T-helper 9 cell (primary cell): Measurements from ENCODE around the gene ATP8B3.

Source experiments
- DNase-seq: peaks from one replicate; pipeline ENCODE4 v3.0.0-alpha.2; 2020

Gene ATP8B3

GRCh38 chr19:1851654-1852580, 39.8 kb upstream of the ATP8B3 start:
- peak; percentile 46 for DNase-seq

GRCh38 chr19:1850809-1851653, 39.0 kb upstream of the ATP8B3 start:
- DNase-seq: no peak

- no peak for DNase-seq
Measured at GRCh38 chr19:1849886-1850398, 37.9 kb upstream of the ATP8B3 start.

- no peak for DNase-seq
Measured at GRCh38 chr19:1849132-1849474, 37.0 kb upstream of the ATP8B3 start.

- peak; percentile 100 for DNase-seq
Measured at GRCh38 chr19:1848399-1849131, 36.5 kb upstream of the ATP8B3 start, which contains the start of gene REXO1. REXO1 (minus strand) TSS chr19:1848483; CDS start chr19:1848358, 125 bp downstream.

GRCh38 chr19:1847684-1848398, 35.8 kb upstream of the ATP8B3 start:
- no peak for DNase-seq

GRCh38 chr19:1847348-1847683, 35.2 kb upstream of the ATP8B3 start:
- DNase-seq: no peak

GRCh38 chr19:1846517-1847204, 34.6 kb upstream of the ATP8B3 start:
- DNase-seq: no peak

- no peak for DNase-seq
Measured at GRCh38 chr19:1845642-1846041, 33.6 kb upstream of the ATP8B3 start.

- no peak for DNase-seq
Measured at GRCh38 chr19:1845125-1845515, 33.0 kb upstream of the ATP8B3 start.

GRCh38 chr19:1844513-1845124, 32.5 kb upstream of the ATP8B3 start:
- DNase-seq: no peak

GRCh38 chr19:1843646-1844394, 31.7 kb upstream of the ATP8B3 start:
- no peak for DNase-seq

- no peak for DNase-seq
Measured at GRCh38 chr19:1843116-1843515, 31.0 kb upstream of the ATP8B3 start.

GRCh38 chr19:1841209-1841924, 29.3 kb upstream of the ATP8B3 start:
- no peak for DNase-seq

GRCh38 chr19:1840541-1841115, 28.6 kb upstream of the ATP8B3 start:
- no peak for DNase-seq

- no peak for DNase-seq
Measured at GRCh38 chr19:1839658-1840540, 27.8 kb upstream of the ATP8B3 start.

- DNase-seq: peak; percentile 65
Measured at GRCh38 chr19:1837625-1838105, 25.6 kb upstream of the ATP8B3 start.

- DNase-seq: no peak
Measured at GRCh38 chr19:1837222-1837565, 25.1 kb upstream of the ATP8B3 start.
